PC-3 (cell line): ENCODE data around the gene CLIC5. TPM values are rescaled to one million over a fixed set of nuclear protein-coding genes. Genes with fewer than 3 reads are reported as not detected.

ENCODE experiments used
- ATAC-seq: fragments of 200-7000 bp; cut with Tn5 transposase; 2 replicates; pipeline ENCODE4 v1.9.1; 2020; ENCODE audit warnings: mild to moderate bottlenecking, moderate library complexity
- BruUV-seq: library from RNA; stranded (reverse); fragments of 400-500 nt; replicated peaks from 2 replicates; lab custom pipeline; 2021; lab: Mats Ljungman, UMichigan
- CTCF ChIA-PET: fragments of 300-600 bp; sonication (Branson Sonifier 250); formaldehyde crosslinking; loops from one replicate; lab custom pipeline; 2022; ENCODE audit warnings: antibody characterized with exemption; lab: Charles Lee
- POLR2A ChIA-PET: fragments of 300-600 bp; sonication (Branson Sonifier 250); formaldehyde crosslinking; loops from one replicate; lab custom pipeline; 2022; ENCODE audit warnings: antibody characterized with exemption; ENCODE audit not compliant: unreplicated experiment; lab: Charles Lee
- DNase-seq: peaks from one replicate; pipeline ENCODE4 v3.0.0-alpha.2; 2015
- H2AFZ ChIP-seq: fragments of 300-600 bp; sonication (generic); 2 replicates; pipeline ENCODE4 v1.6.0; 2016; ENCODE audit warnings: antibody characterized with exemption, low read length
- H3F3A ChIP-seq: fragments of 300-600 bp; sonication (generic); one replicate; pipeline ENCODE4 v1.6.0; 2017; ENCODE audit warnings: antibody characterized with exemption, low read length, control low read depth, mild to moderate bottlenecking; ENCODE audit not compliant: unreplicated experiment
- H3K27ac ChIP-seq: fragments of 300-600 bp; sonication (generic); 2 replicates; pipeline ENCODE4 v1.5.1; 2016; ENCODE audit warnings: mild to moderate bottlenecking, low read length
- H3K27me3 ChIP-seq: fragments of 300-600 bp; sonication (generic); 2 replicates; pipeline ENCODE4 v1.6.1; 2016; ENCODE audit warnings: low read length, mixed read lengths
- H3K36me3 ChIP-seq: fragments of 300-600 bp; sonication (generic); 2 replicates; pipeline ENCODE4 v1.6.1; 2016; ENCODE audit warnings: low read depth, mixed run types, low read length, mixed read lengths
- H3K4me1 ChIP-seq: fragments of 300-600 bp; sonication (generic); 2 replicates; pipeline ENCODE4 v1.5.1; 2016; ENCODE audit warnings: low read length; ENCODE audit not compliant: insufficient read depth
- H3K4me2 ChIP-seq: fragments of 300-600 bp; sonication (generic); 2 replicates; pipeline ENCODE4 v1.6.0; 2016; ENCODE audit warnings: low read length
- H3K4me3 ChIP-seq: fragments of 300-600 bp; sonication (generic); 2 replicates; pipeline ENCODE4 v1.5.1; 2016; ENCODE audit warnings: mild to moderate bottlenecking, low read length, mixed read lengths
- H3K79me2 ChIP-seq: fragments of 300-600 bp; sonication (generic); 2 replicates; pipeline ENCODE4 v1.6.1; 2017; ENCODE audit warnings: low read length, mixed read lengths
- H3K9ac ChIP-seq: fragments of 300-600 bp; sonication (generic); 2 replicates; pipeline ENCODE4 v1.6.0; 2016; ENCODE audit warnings: mild to moderate bottlenecking, low read length
- H3K9me2 ChIP-seq: fragments of 300-600 bp; sonication (generic); replicated peaks from 2 replicates; pipeline ENCODE4 v1.6.1; 2016; ENCODE audit warnings: mixed run types, low read length, mixed read lengths
- H3K9me3 ChIP-seq: fragments of 300-600 bp; sonication (generic); 2 replicates; pipeline ENCODE4 v1.6.1; 2016; ENCODE audit warnings: low read length, mixed read lengths
- H4K20me1 ChIP-seq: fragments of 300-600 bp; sonication (generic); 2 replicates; pipeline ENCODE4 v1.6.1; 2016; ENCODE audit warnings: low read length, mixed read lengths
- CTCF ChIP-seq: fragments of 300-600 bp; sonication (generic); conservative IDR thresholded peaks from 2 replicates; pipeline ENCODE4 v1.5.1; 2017; ENCODE audit warnings: antibody characterized with exemption, low read depth, mild to moderate bottlenecking, low read length
- EZH2 ChIP-seq: fragments of 300-600 bp; sonication (generic); IDR thresholded peaks from one replicate; pipeline ENCODE4 v1.6.1; 2017; ENCODE audit warnings: antibody characterized with exemption, mild to moderate bottlenecking, low read length; ENCODE audit not compliant: unreplicated experiment
- EZH2phosphoT487 ChIP-seq: fragments of 300-600 bp; sonication (generic); IDR thresholded peaks from 2 replicates; pipeline ENCODE4 v1.6.1; 2018; ENCODE audit warnings: mild to moderate bottlenecking, antibody characterized with exemption, low read length, borderline replicate concordance
- intact Hi-C: fragments of 100-400 bp; cut with micrococcal nuclease; formaldehyde crosslinking; loops from 2 replicates; pipeline ENCODE4 v1.9.0; 2023
- total RNA-seq: library from RNA; depleted of rRNA; stranded (reverse); fragments of >200 nt; gene quantifications from 2 replicates; pipeline ENCODE4 v1.2.3, GENCODE V29; 2014

CLIC5 gene
- total RNA-seq, 1 experiment from 2014 or later, result not detected

- Histone ChIP-seq H3K79me2 (no peaks in the 10 kb centered on the region), H3K4me1 (no peaks in the 10 kb centered on the region), H3F3A (no peaks in the 10 kb centered on the region), H3K27ac (no peak overlapping the region), H3K27me3 (peaks cover 11% of the 10 kb centered on the region; the same call in 1 of the 2 replicates), H3K4me3 (no peak overlapping the region), H2AFZ (no peak overlapping the region), H3K9ac (no peak overlapping the region), H4K20me1 (no peaks in the 10 kb centered on the region), H3K4me2 (no peak overlapping the region), H3K36me3 (no peaks in the 10 kb centered on the region), H3K9me2 (no peaks in the 10 kb centered on the region), H3K9me3 (no peaks in the 10 kb centered on the region)
- ChIA-PET POLR2A (no interaction called here), CTCF (no interaction called here)
- no TSS peak for BruUV-seq
- intact Hi-C loops, result no loop called here
- DNase-seq (peak; percentile 32), ATAC-seq (peak; percentile 48; the same call in 1 of the 2 replicates)
- no peak for TF ChIP-seq EZH2
- peak; percentile 52 for TF ChIP-seq CTCF
- no peak for TF ChIP-seq EZH2phosphoT487
Measured at GRCh38 chr6:45946352-45946751, 69.3 kb downstream of the CLIC5 start.

DNA sequence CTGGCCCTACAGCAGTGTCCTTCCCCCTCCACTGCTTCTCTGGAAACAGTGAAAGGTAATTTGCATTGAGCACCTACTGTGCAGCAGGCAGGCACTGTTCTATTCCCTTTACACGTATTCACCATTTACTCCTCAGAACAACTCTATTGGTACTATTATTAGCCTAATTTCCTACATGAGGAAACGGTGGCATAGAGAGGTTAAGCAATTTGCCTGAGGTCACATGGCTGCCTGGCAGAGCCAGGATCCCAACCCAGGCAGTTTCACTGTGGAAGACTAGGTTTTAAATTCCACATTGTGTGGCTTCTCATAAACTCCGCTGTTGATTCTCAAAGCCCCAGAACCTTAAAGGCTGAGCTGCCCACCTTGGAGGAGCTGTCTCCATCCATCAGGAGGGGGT, 72.7 kb downstream of the CLIC5 start:
- H3K4me1 ChIP-seq, result no peaks in the 10 kb centered on the region
- no peak overlapping the region for H3K4me3 ChIP-seq
- no peaks in the 10 kb centered on the region for H3K9me2 ChIP-seq
- ChIA-PET CTCF (no interaction called here), POLR2A (no interaction called here)
- no TSS peak for BruUV-seq
- no peak overlapping the region for H3K4me2 ChIP-seq
- ATAC-seq (no peak), DNase-seq (no peak)
- no peak overlapping the region for H2AFZ ChIP-seq
- H3K27ac ChIP-seq, result no peak overlapping the region
- peaks cover 29% of the 10 kb centered on the region for H3K27me3 ChIP-seq
- no peak for TF ChIP-seq EZH2phosphoT487
- TF ChIP-seq EZH2, result no peak
- no peak for TF ChIP-seq CTCF
- H3F3A ChIP-seq, result no peaks in the 10 kb centered on the region
- H3K9ac ChIP-seq, result no peak overlapping the region
- H3K36me3 ChIP-seq, result no peaks in the 10 kb centered on the region
- H4K20me1 ChIP-seq, result no peaks in the 10 kb centered on the region
- H3K79me2 ChIP-seq, result no peaks in the 10 kb centered on the region
- H3K9me3 ChIP-seq, result no peaks in the 10 kb centered on the region
- intact Hi-C loops, result no loop called here

DNA sequence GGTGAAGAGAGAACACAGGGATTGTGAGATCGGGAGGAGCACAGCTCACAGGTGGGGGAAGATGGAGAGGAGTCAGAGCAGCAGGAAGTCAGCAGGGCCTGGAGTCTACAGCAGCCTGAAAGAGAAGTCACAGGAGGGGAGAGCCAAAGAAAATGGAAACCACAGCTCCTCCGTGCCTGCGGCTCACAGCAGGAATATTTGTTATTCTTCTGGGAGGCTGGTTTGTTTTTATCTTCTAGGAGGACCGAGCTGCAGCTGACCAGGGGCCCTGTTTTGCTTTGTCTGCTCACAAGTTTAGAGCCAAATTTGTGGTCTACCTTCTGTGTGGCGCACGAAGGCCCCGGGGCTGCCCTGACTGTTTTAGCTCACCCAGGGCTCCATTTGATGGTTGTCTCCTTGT, 81.8 kb downstream of the CLIC5 start:
- intact Hi-C loops, result no loop called here
- Histone ChIP-seq H3K4me2 (no peak overlapping the region), H3K9me2 (no peaks in the 10 kb centered on the region), H3K4me1 (no peaks in the 10 kb centered on the region), H3K36me3 (no peaks in the 10 kb centered on the region), H3K27ac (no peak overlapping the region), H2AFZ (no peak overlapping the region), H3K27me3 (peaks cover 25% of the 10 kb centered on the region), H3K9ac (no peak overlapping the region), H4K20me1 (no peaks in the 10 kb centered on the region), H3F3A (no peaks in the 10 kb centered on the region), H3K9me3 (no peaks in the 10 kb centered on the region), H3K4me3 (no peak overlapping the region), H3K79me2 (no peaks in the 10 kb centered on the region)
- TF ChIP-seq CTCF (no peak), EZH2phosphoT487 (no peak), EZH2 (no peak)
- CTCF ChIA-PET, result no interaction called here
- DNase-seq (no peak), ATAC-seq (no peak)
- POLR2A ChIA-PET, result no interaction called here
- BruUV-seq, result no TSS peak
